HepG2 (cell line): ENCODE data around the gene BPIFA1. TPM values are rescaled to one million over a fixed set of nuclear protein-coding genes. Genes with fewer than 3 reads are reported as not detected.

Experiments used
- CSRNP2 ChIP-seq: sonication (generic); formaldehyde crosslinking; conservative IDR thresholded peaks from 2 replicates; pipeline ENCODE4 v1.8.0; 2022; ENCODE audit warnings: low read depth, missing genetic modification reagents
- FOXC1 ChIP-seq: sonication (generic); formaldehyde crosslinking; IDR thresholded peaks from 2 replicates; pipeline ENCODE4 v1.8.0; 2022; ENCODE audit warnings: mild to moderate bottlenecking, missing genetic modification reagents, borderline replicate concordance
- KDM2A ChIP-seq: sonication (generic); formaldehyde crosslinking; IDR thresholded peaks from 2 replicates; pipeline ENCODE4 v1.4.0; 2020; ENCODE audit warnings: low read depth, missing genetic modification reagents, borderline replicate concordance
- LBX2 ChIP-seq: sonication (generic); formaldehyde crosslinking; IDR thresholded peaks from 2 replicates; pipeline ENCODE4 v1.5.0; 2020; ENCODE audit warnings: missing genetic modification reagents, mild to moderate bottlenecking, borderline replicate concordance
- NFE2L2 ChIP-seq: fragments of 150-350 bp; IDR thresholded peaks from 2 replicates; pipeline ENCODE4 v1.6.1; 2014; ENCODE audit warnings: low read length
- NR1H2 ChIP-seq: sonication (generic); formaldehyde crosslinking; IDR thresholded peaks from 2 replicates; pipeline ENCODE4 v1.8.1; 2022; ENCODE audit warnings: low read depth, missing genetic modification reagents, borderline replicate concordance
- NR2C2 ChIP-seq: sonication (generic); formaldehyde crosslinking; IDR thresholded peaks from 2 replicates; pipeline ENCODE4 v1.4.0; 2020; ENCODE audit warnings: missing genetic modification reagents, mild to moderate bottlenecking, moderate library complexity, borderline replicate concordance
- RBFOX2 ChIP-seq: fragments of 200-400 bp; formaldehyde crosslinking; IDR thresholded peaks from 2 replicates; pipeline ENCODE4 v1.6.1; 2017; ENCODE audit warnings: low read depth, mild to moderate bottlenecking, low read length
- THYN1 ChIP-seq: sonication (generic); formaldehyde crosslinking; IDR thresholded peaks from 2 replicates; pipeline ENCODE4 v1.8.1; 2023; ENCODE audit warnings: low read depth, mild to moderate bottlenecking, moderate library complexity, missing genetic modification reagents, borderline replicate concordance
- TOE1 ChIP-seq: sonication (generic); formaldehyde crosslinking; IDR thresholded peaks from 2 replicates; pipeline ENCODE4 v1.4.0; 2020; ENCODE audit warnings: mild to moderate bottlenecking, missing genetic modification reagents
- XRCC5 ChIP-seq: fragments of 200-400 bp; formaldehyde crosslinking; optimal IDR thresholded peaks from 2 replicates; pipeline ENCODE3; 2017; ENCODE audit warnings: mild to moderate bottlenecking, low read length
- ZBTB1 ChIP-seq: sonication (generic); formaldehyde crosslinking; IDR thresholded peaks from 2 replicates; pipeline ENCODE4 v1.4.0; 2020; ENCODE audit warnings: missing genetic modification reagents, borderline replicate concordance
- ZNF549 ChIP-seq: sonication (generic); formaldehyde crosslinking; IDR thresholded peaks from 2 replicates; pipeline ENCODE4 v1.5.0; 2020; ENCODE audit warnings: missing genetic modification reagents
- ZNF687 ChIP-seq: sonication (generic); formaldehyde crosslinking; IDR thresholded peaks from 2 replicates; pipeline ENCODE4 v1.5.1; 2020; ENCODE audit warnings: mild to moderate bottlenecking, missing genetic modification reagents, moderate library complexity
- ZNF788 ChIP-seq: sonication (generic); formaldehyde crosslinking; IDR thresholded peaks from 2 replicates; pipeline ENCODE4 v1.5.0; 2020; ENCODE audit warnings: mild to moderate bottlenecking, missing genetic modification reagents, borderline replicate concordance
- polyA plus RNA-seq, 8 experiments: library from polyadenylated mRNA; depleted of rRNA in 3 of 8; stranded (reverse) in 7 of 8; unstranded in 1 of 8; fragments of >200 nt; fragmentation: Illumina TruSeq in 4 of 8; extraction: Trizol in 4 of 8; gene quantifications; 2 replicates each; pipeline versions ENCODE4 v1.2.1 to v1.2.3, GENCODE V29; 2011 to 2016; ENCODE audit warnings: low read depth in 4 of 8, missing spikeins in 1 of 8, mixed read lengths in 1 of 8; ENCODE audit not compliant: insufficient read depth in 1 of 8
- total RNA-seq, 5 experiments: library from RNA; depleted of rRNA; stranded (reverse); fragments of >200 nt; fragmentation: Illumina TruSeq; extraction: Trizol; gene quantifications; 2 replicates each; pipeline ENCODE4 v1.2.3, GENCODE V29; 2016; ENCODE audit warnings: low read depth in 1 of 5
- TF ChIP-seq, protein P1 (sequence below): sonication (generic); formaldehyde crosslinking; IDR thresholded peaks from 2 replicates; pipeline ENCODE4 v1.4.0; 2020; ENCODE audit warnings: missing genetic modification reagents
- TF ChIP-seq, protein P2 (sequence below): conservative IDR thresholded peaks from 2 replicates; pipeline ENCODE4 v1.6.1; 2018; ENCODE audit warnings: missing genetic modification reagents
- TF ChIP-seq, protein P3 (sequence below): sonication (generic); formaldehyde crosslinking; IDR thresholded peaks from 2 replicates; pipeline ENCODE4 v1.8.1; 2023; ENCODE audit warnings: missing genetic modification reagents, mild to moderate bottlenecking, borderline replicate concordance
- TF ChIP-seq, protein P4 (sequence below): sonication (generic); formaldehyde crosslinking; IDR thresholded peaks from 2 replicates; pipeline ENCODE4 v1.4.0; 2020; ENCODE audit warnings: mild to moderate bottlenecking, missing genetic modification reagents

The BPIFA1 gene
- total and polyA plus RNA-seq, 2 of the 13 experiments (the other 11 are each of a cell fraction or from before 2014, with no cell fraction given) = not detected

- TF ChIP-seq, protein P1, sequence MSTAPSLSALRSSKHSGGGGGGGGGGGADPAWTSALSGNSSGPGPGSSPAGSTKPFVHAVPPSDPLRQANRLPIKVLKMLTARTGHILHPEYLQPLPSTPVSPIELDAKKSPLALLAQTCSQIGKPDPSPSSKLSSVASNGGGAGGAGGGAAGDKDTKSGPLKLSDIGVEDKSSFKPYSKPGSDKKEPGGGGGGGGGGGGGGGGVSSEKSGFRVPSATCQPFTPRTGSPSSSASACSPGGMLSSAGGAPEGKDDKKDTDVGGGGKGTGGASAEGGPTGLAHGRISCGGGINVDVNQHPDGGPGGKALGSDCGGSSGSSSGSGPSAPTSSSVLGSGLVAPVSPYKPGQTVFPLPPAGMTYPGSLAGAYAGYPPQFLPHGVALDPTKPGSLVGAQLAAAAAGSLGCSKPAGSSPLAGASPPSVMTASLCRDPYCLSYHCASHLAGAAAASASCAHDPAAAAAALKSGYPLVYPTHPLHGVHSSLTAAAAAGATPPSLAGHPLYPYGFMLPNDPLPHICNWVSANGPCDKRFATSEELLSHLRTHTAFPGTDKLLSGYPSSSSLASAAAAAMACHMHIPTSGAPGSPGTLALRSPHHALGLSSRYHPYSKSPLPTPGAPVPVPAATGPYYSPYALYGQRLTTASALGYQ (CRISPR knock-in tag) = no peak
- TF ChIP-seq RBFOX2 = no peak
- no peak for TF ChIP-seq ZNF549 (CRISPR knock-in tag)
- no peak for TF ChIP-seq THYN1 (CRISPR knock-in tag)
- peak; percentile 84; the same call in 1 of the 2 replicates for TF ChIP-seq FOXC1
- no peak for TF ChIP-seq NFE2L2
- peak; percentile 89 for TF ChIP-seq ZNF788 (CRISPR knock-in tag)
- peak; percentile 81; the same call in 1 of the 2 replicates for TF ChIP-seq LBX2 (CRISPR knock-in tag)
- no peak; the same call in 1 of the 2 replicates for TF ChIP-seq TOE1 (CRISPR knock-in tag)
- TF ChIP-seq ZBTB1 = peak; percentile 85; the same call in 1 of the 2 replicates
- TF ChIP-seq, protein P2, sequence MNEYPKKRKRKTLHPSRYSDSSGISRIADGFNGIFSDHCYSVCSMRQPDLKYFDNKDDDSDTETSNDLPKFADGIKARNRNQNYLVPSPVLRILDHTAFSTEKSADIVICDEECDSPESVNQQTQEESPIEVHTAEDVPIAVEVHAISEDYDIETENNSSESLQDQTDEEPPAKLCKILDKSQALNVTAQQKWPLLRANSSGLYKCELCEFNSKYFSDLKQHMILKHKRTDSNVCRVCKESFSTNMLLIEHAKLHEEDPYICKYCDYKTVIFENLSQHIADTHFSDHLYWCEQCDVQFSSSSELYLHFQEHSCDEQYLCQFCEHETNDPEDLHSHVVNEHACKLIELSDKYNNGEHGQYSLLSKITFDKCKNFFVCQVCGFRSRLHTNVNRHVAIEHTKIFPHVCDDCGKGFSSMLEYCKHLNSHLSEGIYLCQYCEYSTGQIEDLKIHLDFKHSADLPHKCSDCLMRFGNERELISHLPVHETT = peak; percentile 80
- peak; percentile 95 for TF ChIP-seq KDM2A (CRISPR knock-in tag)
- no peak for TF ChIP-seq ZNF687
- peak; percentile 94 for TF ChIP-seq XRCC5
- TF ChIP-seq, protein P3, sequence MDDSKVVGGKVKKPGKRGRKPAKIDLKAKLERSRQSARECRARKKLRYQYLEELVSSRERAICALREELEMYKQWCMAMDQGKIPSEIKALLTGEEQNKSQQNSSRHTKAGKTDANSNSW (CRISPR knock-in tag) = 0 out of 2 replicates have a peak, but pooled peaks have one; percentile 48
- TF ChIP-seq NR1H2 (CRISPR knock-in tag) = no peak
- TF ChIP-seq NR2C2 (CRISPR knock-in tag) = no peak
- TF ChIP-seq, protein P4, sequence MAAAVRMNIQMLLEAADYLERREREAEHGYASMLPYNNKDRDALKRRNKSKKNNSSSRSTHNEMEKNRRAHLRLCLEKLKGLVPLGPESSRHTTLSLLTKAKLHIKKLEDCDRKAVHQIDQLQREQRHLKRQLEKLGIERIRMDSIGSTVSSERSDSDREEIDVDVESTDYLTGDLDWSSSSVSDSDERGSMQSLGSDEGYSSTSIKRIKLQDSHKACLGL = peak; percentile 44; the same call in 1 of the 2 replicates
- TF ChIP-seq CSRNP2 (CRISPR knock-in tag) = peak; percentile 79; the same call in 1 of the 2 replicates
Observed at GRCh38 chr20:33209789-33210188, 26.0 kb upstream of the BPIFA1 start (continued).
